Measurements from ENCODE around the gene STK32C. TPM values are rescaled to one million over a fixed set of nuclear protein-coding genes. Genes with fewer than 3 reads are reported as not detected.

Gene STK32C
- total RNA-seq, 1 experiment from 2014 or later: 20.7 TPM

GRCh38 chr10:132205650-132206376 is 101.9 kb downstream of the STK32C start:
- no peak overlapping the region for H3K4me3 Mint-ChIP-seq (ENCODE audit: unreplicated experiment)
- BruUV-seq (replicated peaks): no TSS peak
- POLR2A ChIA-PET: no interaction called here
- no peak for DNase-seq (ENCODE audit: unreplicated experiment)
- peaks cover 4% of the 10 kb centered on the region for H3K36me3 Mint-ChIP-seq (ENCODE audit: insufficient read depth, unreplicated experiment)
- no peak overlapping the region for H3K27ac Mint-ChIP-seq (ENCODE audit: low read depth, unreplicated experiment)
- intact Hi-C loops (cut with micrococcal nuclease): no loop called here
- H3K27me3 Mint-ChIP-seq (ENCODE audit: insufficient read depth, unreplicated experiment): no peaks in the 10 kb centered on the region
- H3K4me1 Mint-ChIP-seq (ENCODE audit: insufficient read depth, unreplicated experiment): no peaks in the 10 kb centered on the region
- TF ChIP-seq, protein P1, sequence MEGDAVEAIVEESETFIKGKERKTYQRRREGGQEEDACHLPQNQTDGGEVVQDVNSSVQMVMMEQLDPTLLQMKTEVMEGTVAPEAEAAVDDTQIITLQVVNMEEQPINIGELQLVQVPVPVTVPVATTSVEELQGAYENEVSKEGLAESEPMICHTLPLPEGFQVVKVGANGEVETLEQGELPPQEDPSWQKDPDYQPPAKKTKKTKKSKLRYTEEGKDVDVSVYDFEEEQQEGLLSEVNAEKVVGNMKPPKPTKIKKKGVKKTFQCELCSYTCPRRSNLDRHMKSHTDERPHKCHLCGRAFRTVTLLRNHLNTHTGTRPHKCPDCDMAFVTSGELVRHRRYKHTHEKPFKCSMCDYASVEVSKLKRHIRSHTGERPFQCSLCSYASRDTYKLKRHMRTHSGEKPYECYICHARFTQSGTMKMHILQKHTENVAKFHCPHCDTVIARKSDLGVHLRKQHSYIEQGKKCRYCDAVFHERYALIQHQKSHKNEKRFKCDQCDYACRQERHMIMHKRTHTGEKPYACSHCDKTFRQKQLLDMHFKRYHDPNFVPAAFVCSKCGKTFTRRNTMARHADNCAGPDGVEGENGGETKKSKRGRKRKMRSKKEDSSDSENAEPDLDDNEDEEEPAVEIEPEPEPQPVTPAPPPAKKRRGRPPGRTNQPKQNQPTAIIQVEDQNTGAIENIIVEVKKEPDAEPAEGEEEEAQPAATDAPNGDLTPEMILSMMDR (IDR thresholded peaks at IDR 0.05; ENCODE audit: unreplicated experiment): no peak
- CTCF ChIA-PET: interaction anchor here (0.6 kb wide), 1 partner anchor 9 kb away, joined by 3 read pairs; no protein-coding TSS in a partner anchor
- H3K9me3 Mint-ChIP-seq (ENCODE audit: unreplicated experiment): no peaks in the 10 kb centered on the region

- no peaks in the 10 kb centered on the region for H3K9me3 Mint-ChIP-seq (ENCODE audit: unreplicated experiment)
- no TSS peak for BruUV-seq (replicated peaks)
- no peaks in the 10 kb centered on the region for H3K4me1 Mint-ChIP-seq (ENCODE audit: insufficient read depth, unreplicated experiment)
- POLR2A ChIA-PET: no interaction called here
- TF ChIP-seq, protein P1 (IDR thresholded peaks at IDR 0.05; ENCODE audit: unreplicated experiment): no peak
- CTCF ChIA-PET: no interaction called here
- no peak overlapping the region for H3K4me3 Mint-ChIP-seq (ENCODE audit: unreplicated experiment)
- no peak for DNase-seq (ENCODE audit: unreplicated experiment)
- no peak overlapping the region for H3K27ac Mint-ChIP-seq (ENCODE audit: low read depth, unreplicated experiment)
- H3K36me3 Mint-ChIP-seq (ENCODE audit: insufficient read depth, unreplicated experiment): peaks cover 4% of the 10 kb centered on the region
- intact Hi-C loops (cut with micrococcal nuclease): no loop called here
- H3K27me3 Mint-ChIP-seq (ENCODE audit: insufficient read depth, unreplicated experiment): no peaks in the 10 kb centered on the region
Measured at GRCh38 chr10:132204781-132205473, 102.8 kb downstream of the STK32C start.

- Mint-ChIP-seq H3K27ac (ENCODE audit: low read depth, unreplicated experiment) (no peak overlapping the region), H3K36me3 (ENCODE audit: insufficient read depth, unreplicated experiment) (peaks cover 4% of the 10 kb centered on the region), H3K4me3 (ENCODE audit: unreplicated experiment) (no peak overlapping the region), H3K4me1 (ENCODE audit: insufficient read depth, unreplicated experiment) (no peaks in the 10 kb centered on the region), H3K9me3 (ENCODE audit: unreplicated experiment) (no peaks in the 10 kb centered on the region), H3K27me3 (ENCODE audit: insufficient read depth, unreplicated experiment) (no peaks in the 10 kb centered on the region)
- DNase-seq (ENCODE audit: unreplicated experiment): no peak
- BruUV-seq (replicated peaks): no TSS peak
- intact Hi-C loops (cut with micrococcal nuclease): no loop called here
- CTCF ChIA-PET: no interaction called here
- TF ChIP-seq, protein P1 (IDR thresholded peaks at IDR 0.05; ENCODE audit: unreplicated experiment): no peak
- POLR2A ChIA-PET: no interaction called here
Measured at GRCh38 chr10:132204078-132204780, 103.5 kb downstream of the STK32C start.
